GM10847 (cell line): Measurements from ENCODE around the gene MYH13.

Experiments
- POLR2A ChIP-seq: IDR thresholded peaks from 2 replicates; pipeline ENCODE4 v1.6.1; 2011; ENCODE audit not compliant: insufficient read length; ENCODE audit errors: extremely low read depth

Gene MYH13

DNA sequence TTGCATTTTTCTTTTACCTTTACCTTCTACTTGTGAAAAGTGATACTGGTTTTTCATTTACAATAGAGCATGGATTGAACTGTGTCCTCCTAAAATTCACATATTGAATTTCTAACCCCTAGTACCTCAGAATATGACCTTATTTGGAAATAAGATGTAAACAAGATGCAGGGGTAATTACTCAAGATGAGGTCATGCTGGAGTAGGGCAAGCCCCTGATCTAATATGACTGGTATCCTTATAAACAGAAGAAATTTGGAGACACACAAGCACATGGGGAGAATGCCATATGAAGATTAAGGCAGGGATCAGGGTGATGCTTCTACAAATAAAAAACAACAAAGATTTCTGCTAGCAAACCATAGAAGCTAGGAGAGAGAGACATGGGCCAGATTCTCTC lies 12.2 kb downstream of the MYH13 start:
- no peak for TF ChIP-seq POLR2A

DNA sequence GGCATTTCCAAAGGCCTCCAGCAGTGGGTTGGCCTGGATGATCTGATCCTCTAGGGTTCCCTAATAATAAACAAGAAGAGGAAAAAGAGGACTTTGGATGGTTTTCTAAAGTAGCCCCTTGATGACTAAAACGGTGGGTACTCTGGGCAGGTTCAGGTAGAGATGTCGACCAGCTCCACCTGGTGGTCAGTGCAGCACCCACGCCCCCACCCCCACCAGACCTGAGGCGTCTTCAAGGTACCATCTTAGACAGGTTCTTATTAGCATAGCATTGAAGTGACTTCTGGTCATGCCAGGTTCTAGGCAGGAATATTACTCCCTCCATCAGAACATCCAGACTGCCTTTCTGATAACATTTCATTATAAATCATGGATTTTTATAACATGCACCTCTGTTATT lies 15.0 kb downstream of the MYH13 start:
- TF ChIP-seq POLR2A: no peak

- no peak for TF ChIP-seq POLR2A
Measured at GRCh38 chr17:10354651-10355050, 18.2 kb downstream of the MYH13 start.

DNA sequence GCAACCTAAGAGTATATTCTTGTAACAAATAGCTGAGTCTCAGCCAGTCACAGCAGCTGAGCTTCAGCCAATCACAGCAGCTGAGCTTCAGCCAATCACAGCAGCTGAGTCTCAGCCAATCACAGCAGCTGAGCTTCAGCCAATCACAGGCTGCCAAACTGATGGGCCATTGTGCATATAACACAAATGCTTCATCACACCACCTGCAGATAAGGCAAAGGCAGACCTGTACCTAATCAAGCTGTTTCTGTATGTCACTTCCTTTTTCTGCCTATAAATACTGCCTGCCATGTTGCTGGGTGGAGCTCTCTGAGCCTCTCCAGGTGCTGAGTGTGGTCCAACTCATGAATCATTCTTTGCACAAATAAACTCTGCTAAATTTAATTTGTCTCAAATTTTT lies 19.9 kb downstream of the MYH13 start:
- TF ChIP-seq POLR2A: no peak

DNA sequence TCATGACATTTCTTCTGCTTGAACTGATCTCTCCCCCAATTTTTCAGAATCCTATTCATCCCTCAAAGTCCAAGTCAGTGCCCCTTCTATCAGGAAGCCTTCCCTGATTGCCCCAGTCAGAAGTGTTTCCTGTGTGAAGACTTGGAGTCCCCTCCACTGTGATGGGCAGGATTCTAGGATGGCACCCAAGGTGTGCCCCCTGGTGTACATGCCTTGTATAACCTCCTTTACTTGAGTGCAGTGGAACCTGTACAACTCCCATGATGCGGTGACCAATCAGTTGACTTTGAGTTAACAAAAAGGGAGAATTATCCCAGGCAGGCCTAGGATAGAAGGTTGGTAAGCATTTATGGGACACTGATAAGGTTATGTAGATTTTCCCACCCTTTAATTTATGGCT lies 23.4 kb downstream of the MYH13 start:
- TF ChIP-seq POLR2A: no peak

DNA sequence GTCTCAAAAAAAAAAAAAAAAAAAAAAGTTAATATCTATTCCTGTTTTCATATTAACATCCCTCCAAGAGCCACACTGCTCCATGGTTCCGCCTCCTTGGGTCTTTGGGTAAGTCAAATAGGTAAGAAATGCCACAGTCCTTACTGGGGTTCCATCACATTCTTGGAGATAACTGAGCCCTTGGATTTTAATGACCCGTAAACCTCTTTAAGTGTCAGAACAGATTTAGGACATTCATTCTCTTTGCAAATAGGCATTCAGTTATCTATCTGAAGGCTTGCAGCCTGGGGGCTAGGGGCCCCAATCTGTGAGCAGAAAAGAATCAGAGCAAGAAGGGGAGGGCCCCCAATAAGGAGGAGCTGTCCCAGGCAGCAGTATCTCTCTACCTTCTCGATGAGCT lies 28.0 kb downstream of the MYH13 start:
- TF ChIP-seq POLR2A: no peak

GRCh38 chr17:10339051-10339450 lies 33.8 kb downstream of the MYH13 start:
- TF ChIP-seq POLR2A: no peak

GRCh38 chr17:10337976-10338375 lies 34.8 kb downstream of the MYH13 start:
- no peak for TF ChIP-seq POLR2A

DNA sequence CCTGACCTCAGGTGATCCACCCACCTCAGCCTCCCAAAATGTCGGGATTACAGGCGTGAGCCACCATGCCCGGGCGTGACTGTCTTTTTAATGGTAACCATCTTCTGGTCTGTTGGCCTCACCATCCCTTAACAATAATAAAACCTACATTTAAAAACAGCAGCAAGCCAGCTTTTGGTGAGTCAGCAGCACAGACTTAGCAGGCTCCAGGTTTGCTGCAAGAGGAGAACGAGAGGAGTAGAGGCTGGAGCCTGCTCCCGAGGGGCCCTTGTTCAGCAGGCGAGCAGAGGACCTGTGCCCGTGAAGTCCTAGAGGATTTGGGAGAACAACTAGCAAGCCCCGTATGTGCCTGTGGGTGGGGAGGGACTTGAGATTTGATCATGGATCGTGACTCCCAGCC lies 35.7 kb downstream of the MYH13 start:
- TF ChIP-seq POLR2A: no peak

DNA sequence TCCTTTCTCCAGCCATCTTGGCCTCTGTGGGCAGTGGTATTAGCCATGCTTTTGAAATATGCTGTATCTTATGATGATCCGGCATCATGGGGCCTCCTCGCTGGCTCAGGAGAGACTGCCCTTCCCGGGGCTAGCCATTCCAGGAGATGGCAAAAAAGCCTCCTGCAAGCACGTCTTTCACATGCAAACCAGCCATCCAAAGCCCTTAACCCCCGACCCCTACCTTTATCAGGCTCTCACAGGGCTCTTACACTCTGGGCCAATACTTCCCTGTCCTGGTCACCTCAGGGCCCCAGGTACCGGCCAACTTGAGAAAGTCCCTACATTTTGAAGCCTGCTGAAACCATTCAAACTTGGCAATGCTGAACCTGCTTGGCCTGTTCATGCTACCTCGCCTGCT lies 36.4 kb downstream of the MYH13 start:
- no peak for TF ChIP-seq POLR2A

DNA sequence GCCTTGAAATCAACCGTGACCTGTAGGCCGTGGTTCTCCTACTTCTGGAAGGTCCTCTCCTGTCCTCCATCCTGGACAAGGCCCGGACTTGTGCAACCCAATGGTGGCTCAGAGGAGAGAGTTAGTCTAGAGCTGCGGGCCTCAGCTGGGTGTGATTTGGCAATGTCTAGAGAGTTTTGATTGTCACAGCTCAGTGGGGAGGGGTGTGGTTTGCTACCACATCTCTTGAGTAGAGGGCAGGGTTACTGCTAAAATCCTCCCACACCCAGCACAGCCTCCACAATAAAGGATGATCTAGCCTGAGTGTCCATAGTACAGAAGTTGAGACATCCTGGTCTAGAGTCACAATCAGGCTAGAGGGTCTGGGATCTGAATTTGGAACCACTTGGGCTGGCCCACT lies 40.3 kb downstream of the MYH13 start:
- TF ChIP-seq POLR2A: no peak

- no peak for TF ChIP-seq POLR2A
Measured at GRCh38 chr17:10328971-10329923, 43.6 kb downstream of the MYH13 start.

- no peak for TF ChIP-seq POLR2A
Measured at GRCh38 chr17:10328206-10328605, 44.6 kb downstream of the MYH13 start.

GRCh38 chr17:10327640-10328039 lies 45.2 kb downstream of the MYH13 start:
- no peak for TF ChIP-seq POLR2A

DNA sequence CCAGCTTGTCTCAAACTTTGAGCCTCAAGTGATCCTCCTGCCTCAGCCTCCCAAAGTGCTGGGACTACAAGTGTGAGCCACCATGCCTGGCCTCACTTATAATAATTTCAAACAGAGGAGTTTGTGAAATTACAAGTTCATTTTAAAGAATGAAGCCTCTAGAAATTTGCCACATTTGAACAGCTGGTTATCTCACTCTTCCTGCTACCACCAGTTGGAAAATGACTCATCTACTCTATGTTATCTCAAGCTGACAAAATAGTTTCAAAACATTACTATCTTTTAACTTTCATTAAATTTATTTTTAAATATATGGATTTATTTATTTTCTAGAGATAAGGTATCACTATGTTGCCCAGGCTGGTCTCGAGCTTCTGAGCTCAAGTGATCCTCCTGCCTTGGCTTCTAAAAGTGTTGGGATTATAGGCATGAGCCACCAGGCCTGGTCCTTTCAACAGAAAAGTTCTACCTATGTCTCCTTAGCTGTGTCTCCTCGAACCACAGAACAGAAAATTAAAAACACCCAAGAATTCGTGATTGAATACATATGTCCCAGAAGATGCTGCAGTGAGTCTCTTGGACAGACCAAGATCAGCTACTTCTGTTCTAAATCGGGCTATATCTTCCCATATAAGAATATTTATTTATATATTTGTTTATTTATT lies 47.6 kb downstream of the MYH13 start:
- TF ChIP-seq POLR2A: no peak

DNA sequence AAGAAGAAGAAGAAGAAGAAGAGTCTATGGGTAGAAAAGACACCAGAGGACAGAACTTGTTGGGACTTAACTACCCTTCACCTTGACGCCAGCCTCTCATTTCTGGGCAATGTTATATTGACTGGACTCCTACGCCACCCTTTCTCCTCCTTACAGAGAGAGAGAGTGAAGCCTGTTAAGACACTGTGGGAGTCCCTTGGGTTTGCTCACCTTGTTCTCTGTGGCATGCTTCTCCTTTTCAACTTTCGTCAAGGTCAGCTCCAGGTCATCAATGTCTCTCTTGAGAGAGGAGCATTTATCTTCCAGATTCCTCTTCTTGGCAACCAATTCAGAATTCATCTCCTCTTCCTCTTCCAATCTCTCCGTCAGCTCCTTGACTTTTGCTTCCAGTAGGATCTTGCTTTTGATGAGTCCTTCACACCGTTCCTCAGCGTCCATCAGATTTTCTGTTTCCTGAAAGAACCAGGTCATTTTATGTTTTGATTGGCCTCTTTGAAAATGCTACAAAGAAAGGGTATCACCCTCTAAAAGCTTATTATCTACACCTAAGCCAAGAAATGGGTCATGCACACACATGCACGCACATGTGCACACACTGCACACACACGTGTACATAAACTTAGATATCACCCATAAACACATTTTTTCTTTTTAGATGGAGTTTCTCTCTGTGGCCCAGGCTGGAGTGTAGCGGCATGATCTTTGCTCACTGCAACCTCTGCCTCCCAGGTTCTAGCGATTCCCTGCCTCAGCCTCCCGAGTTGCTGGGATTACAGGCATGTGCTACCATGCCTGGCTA lies 48.8 kb downstream of the MYH13 start:
- no peak for TF ChIP-seq POLR2A
